Parathyroid adenoma (tissue), 2 donors: ENCODE measurements around the gene PIGV.

Experiments used
- H2AFZ ChIP-seq: fragments of 300-600 bp; sonication (generic); one replicate; pipeline ENCODE4 v1.7.0; 2017; ENCODE audit warnings: antibody characterized with exemption, mild to moderate bottlenecking
- H3K27ac ChIP-seq: fragments of 300-600 bp; sonication (generic); one replicate; pipeline ENCODE4 v1.7.0; 2017
- H3K27me3 ChIP-seq: fragments of 300-600 bp; sonication (generic); one replicate; pipeline ENCODE4 v1.7.0; 2017; ENCODE audit warnings: low read length; ENCODE audit not compliant: control insufficient read depth, insufficient read depth
- H3K36me3 ChIP-seq: fragments of 300-600 bp; sonication (generic); one replicate; pipeline ENCODE4 v1.7.0; 2017; ENCODE audit warnings: low read length; ENCODE audit not compliant: control insufficient read depth, insufficient read depth
- H3K4me1 ChIP-seq: fragments of 300-600 bp; sonication (generic); one replicate; pipeline ENCODE4 v1.7.0; 2017; ENCODE audit warnings: control low read depth
- H3K4me2 ChIP-seq: fragments of 300-600 bp; sonication (generic); one replicate; pipeline ENCODE4 v1.7.0; 2017; ENCODE audit warnings: low read length
- H3K4me3 ChIP-seq: fragments of 300-600 bp; sonication (generic); one replicate; pipeline ENCODE4 v1.7.0; 2017; ENCODE audit warnings: low read depth, low read length
- H3K79me2 ChIP-seq: fragments of 300-600 bp; sonication (generic); one replicate; pipeline ENCODE4 v1.7.0; 2017; ENCODE audit warnings: control low read depth
- H3K9ac ChIP-seq: fragments of 300-600 bp; sonication (generic); one replicate; pipeline ENCODE4 v1.7.0; 2017; ENCODE audit warnings: mild to moderate bottlenecking
- H3K9me3 ChIP-seq: fragments of 300-600 bp; sonication (generic); one replicate; pipeline ENCODE4 v1.7.0; 2017; ENCODE audit warnings: low read length; ENCODE audit not compliant: control insufficient read depth
- CTCF ChIP-seq: fragments of 300-600 bp; sonication (generic); IDR thresholded peaks from one replicate; pipeline ENCODE4 v1.7.0; 2017; ENCODE audit warnings: antibody characterized with exemption, mild to moderate bottlenecking
- donor health status: primary hyperparathyroidism.

Gene PIGV

GRCh38 chr1:26814377-26814776 is 26.6 kb downstream of the PIGV start:
- no peak overlapping the region for H3K4me2 ChIP-seq
- H3K9ac ChIP-seq: no peak overlapping the region
- no peaks in the 10 kb centered on the region for H3K79me2 ChIP-seq
- H3K27me3 ChIP-seq: no peaks in the 10 kb centered on the region
- no peak for TF ChIP-seq CTCF
- no peak overlapping the region for H3K4me3 ChIP-seq
- no peaks in the 10 kb centered on the region for H3K9me3 ChIP-seq
- no peaks in the 10 kb centered on the region for H3K4me1 ChIP-seq
- no peak overlapping the region for H3K27ac ChIP-seq
- H3K36me3 ChIP-seq: no peaks in the 10 kb centered on the region
- H2AFZ ChIP-seq: no peak overlapping the region

- H3K4me2 ChIP-seq: no peak overlapping the region
- no peaks in the 10 kb centered on the region for H3K79me2 ChIP-seq
- H3K27me3 ChIP-seq: no peaks in the 10 kb centered on the region
- no peak overlapping the region for H2AFZ ChIP-seq
- H3K4me1 ChIP-seq: no peaks in the 10 kb centered on the region
- no peak for TF ChIP-seq CTCF
- H3K4me3 ChIP-seq: no peak overlapping the region
- no peak overlapping the region for H3K27ac ChIP-seq
- no peak overlapping the region for H3K9ac ChIP-seq
- no peaks in the 10 kb centered on the region for H3K36me3 ChIP-seq
- no peaks in the 10 kb centered on the region for H3K9me3 ChIP-seq
Measured at GRCh38 chr1:26814893-26815292, 27.1 kb downstream of the PIGV start.

DNA sequence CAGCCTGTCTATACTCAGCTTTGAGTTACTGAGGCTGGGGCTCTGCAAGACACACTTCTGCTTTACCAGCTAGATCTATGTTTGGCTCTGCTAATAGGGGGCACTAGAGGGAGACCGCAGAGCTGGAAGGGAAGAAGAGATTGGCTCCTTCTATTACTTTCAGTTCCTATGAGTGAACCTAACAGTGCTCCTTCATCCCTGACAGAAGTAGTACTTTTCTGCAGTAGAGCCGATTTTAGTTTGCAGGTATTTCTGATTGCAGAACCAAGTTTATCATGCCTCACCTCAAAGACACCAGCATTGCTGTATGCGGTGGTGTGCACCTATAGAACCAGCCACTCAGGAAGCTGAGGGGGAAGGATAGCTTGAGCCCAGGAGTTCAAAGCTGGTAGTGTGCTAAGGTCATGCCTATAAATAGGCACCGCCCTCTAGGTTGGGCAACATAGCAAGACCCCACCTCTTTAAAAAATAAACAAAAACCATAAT is 33.1 kb downstream of the PIGV start:
- Histone ChIP-seq H3K36me3 (no peaks in the 10 kb centered on the region), H3K4me3 (no peak overlapping the region)

DNA sequence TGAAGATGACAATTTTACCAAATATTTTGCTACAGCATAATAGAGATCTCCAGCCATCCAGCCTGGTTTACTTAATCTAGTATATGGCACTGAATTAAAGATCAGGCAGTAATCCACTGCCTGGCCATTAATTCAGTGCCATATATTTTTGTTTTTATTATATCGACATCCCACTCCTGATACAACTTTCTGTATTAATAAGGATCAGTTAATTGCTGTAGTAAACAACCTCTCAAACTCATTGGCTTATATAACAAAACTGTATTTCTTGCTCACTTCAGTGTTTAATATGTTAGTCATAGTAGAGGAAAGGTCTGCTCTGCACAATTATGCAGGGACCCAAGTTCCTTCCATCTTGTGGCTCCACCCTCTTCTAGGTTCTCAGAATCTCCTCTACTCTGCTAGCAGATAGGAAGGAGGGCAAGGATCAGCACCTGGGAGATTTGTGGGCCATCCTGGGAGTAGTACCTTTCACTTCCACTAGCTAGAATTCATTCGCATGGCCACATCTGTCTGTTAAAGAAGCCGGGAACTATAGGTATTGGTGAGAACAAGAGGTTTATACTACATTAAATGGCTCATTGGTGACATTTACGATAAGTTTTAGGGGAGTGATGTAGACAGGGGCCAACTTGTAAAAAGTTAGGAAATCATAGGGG is 35.1 kb downstream of the PIGV start:
- Histone ChIP-seq H3K4me2 (no peak overlapping the region), H3K79me2 (no peaks in the 10 kb centered on the region)

More for the DNA sequence above, 33.1 kb downstream of the PIGV start:
- Histone ChIP-seq H3K9ac (no peak overlapping the region), H3K27me3 (no peaks in the 10 kb centered on the region), H3K9me3 (no peaks in the 10 kb centered on the region), H3K27ac (no peak overlapping the region), H2AFZ (no peak overlapping the region), H3K79me2 (no peaks in the 10 kb centered on the region), H3K4me1 (peaks cover 2% of the 10 kb centered on the region), H3K4me2 (no peak overlapping the region)
- TF ChIP-seq CTCF: no peak

More for the DNA sequence above, 35.1 kb downstream of the PIGV start:
- no peaks in the 10 kb centered on the region for H3K9me3 ChIP-seq
- no peak for TF ChIP-seq CTCF
- H3K36me3 ChIP-seq: no peaks in the 10 kb centered on the region
- no peaks in the 10 kb centered on the region for H3K27me3 ChIP-seq
- H2AFZ ChIP-seq: no peak overlapping the region
- no peak overlapping the region for H3K4me3 ChIP-seq
- H3K9ac ChIP-seq: no peak overlapping the region
- peaks cover 3% of the 10 kb centered on the region for H3K4me1 ChIP-seq
- H3K27ac ChIP-seq: no peak overlapping the region
